Measurements from ENCODE around the gene DNAH17. TPM values are rescaled to one million over a fixed set of nuclear protein-coding genes. Genes with fewer than 3 reads are reported as not detected.

The DNAH17 gene
- total and polyA plus RNA-seq, 2 of the 13 experiments (the other 11 are each of a cell fraction or from before 2014, with no cell fraction given), result 0.86 to 1.6 TPM

DNA sequence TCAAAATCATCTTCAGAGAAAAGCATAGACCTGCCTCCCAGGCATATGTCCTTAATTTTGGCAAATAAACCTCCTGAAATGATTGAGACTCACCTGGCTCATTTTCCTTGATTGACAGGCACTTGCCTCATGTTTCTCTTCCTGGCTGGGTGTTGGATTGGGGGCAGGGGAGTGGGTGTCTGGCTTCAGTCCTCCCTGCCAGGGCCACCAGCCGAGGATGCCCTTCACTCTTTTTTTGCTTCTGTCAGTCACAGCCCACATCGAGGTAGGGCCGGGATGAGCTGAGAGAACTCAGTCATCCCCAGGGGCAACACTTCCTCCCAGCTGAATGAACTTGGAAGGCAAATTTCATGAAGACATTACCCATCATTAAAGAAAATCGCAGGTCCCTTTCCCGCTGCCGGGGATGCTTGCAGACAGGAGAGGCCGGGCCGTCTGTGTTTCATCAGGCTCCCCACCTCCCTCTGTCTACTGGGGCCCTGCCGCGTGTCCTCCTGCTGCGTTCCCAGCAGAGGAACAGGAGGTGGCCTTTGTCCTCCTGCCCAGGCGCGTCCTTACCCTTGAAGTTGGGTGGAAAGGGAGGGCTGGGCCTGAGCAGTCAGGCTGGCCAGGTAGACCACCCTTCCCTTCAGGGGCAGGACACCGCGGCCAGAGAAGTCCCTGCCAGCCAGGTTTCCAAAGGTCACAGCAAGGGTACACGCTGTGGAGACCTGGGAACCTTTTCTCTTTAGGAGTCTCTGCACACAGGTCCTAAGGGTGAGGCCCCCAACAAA, 11.2 kb upstream of the DNAH17 start (continued):
- TF ChIP-seq, protein P1, sequence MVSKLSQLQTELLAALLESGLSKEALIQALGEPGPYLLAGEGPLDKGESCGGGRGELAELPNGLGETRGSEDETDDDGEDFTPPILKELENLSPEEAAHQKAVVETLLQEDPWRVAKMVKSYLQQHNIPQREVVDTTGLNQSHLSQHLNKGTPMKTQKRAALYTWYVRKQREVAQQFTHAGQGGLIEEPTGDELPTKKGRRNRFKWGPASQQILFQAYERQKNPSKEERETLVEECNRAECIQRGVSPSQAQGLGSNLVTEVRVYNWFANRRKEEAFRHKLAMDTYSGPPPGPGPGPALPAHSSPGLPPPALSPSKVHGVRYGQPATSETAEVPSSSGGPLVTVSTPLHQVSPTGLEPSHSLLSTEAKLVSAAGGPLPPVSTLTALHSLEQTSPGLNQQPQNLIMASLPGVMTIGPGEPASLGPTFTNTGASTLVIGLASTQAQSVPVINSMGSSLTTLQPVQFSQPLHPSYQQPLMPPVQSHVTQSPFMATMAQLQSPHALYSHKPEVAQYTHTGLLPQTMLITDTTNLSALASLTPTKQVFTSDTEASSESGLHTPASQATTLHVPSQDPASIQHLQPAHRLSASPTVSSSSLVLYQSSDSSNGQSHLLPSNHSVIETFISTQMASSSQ (IDR thresholded peaks at IDR 0.05; ENCODE audit: low read depth), result no peak
- TF ChIP-seq, protein P1 (CRISPR knock-in tag; IDR thresholded peaks at IDR 0.05; ENCODE audit: borderline replicate concordance), result peak; percentile 26; the same call in 1 of the 2 replicates
- TF ChIP-seq NKX3-1 (CRISPR knock-in tag; IDR thresholded peaks at IDR 0.05) (no peak), SAFB2 (CRISPR knock-in tag; IDR thresholded peaks at IDR 0.05; ENCODE audit: borderline replicate concordance, low read depth) (peak; percentile 45; the same call in 1 of the 2 replicates), ZNF331 (CRISPR knock-in tag; IDR thresholded peaks at IDR 0.05) (peak; percentile 29; the same call in 1 of the 2 replicates), AGO1 (IDR thresholded peaks at IDR 0.05; ENCODE audit: low read depth, low read length, poor library complexity, severe bottlenecking) (no peak), HIVEP1 (CRISPR knock-in tag; IDR thresholded peaks at IDR 0.05) (peak; percentile 80), ZNF772 (CRISPR knock-in tag; IDR thresholded peaks at IDR 0.05) (peak; percentile 62; the same call in 1 of the 2 replicates), ZNF703 (CRISPR knock-in tag; IDR thresholded peaks at IDR 0.05; ENCODE audit: borderline replicate concordance) (no peak), BRD4 (CRISPR knock-in tag; IDR thresholded peaks at IDR 0.05) (peak; percentile 82), HOXA5 (CRISPR knock-in tag; IDR thresholded peaks at IDR 0.05) (no peak), ZNF253 (CRISPR knock-in tag; IDR thresholded peaks at IDR 0.05; ENCODE audit: borderline replicate concordance) (peak; percentile 3; the same call in 1 of the 2 replicates), REPIN1 (CRISPR knock-in tag; IDR thresholded peaks at IDR 0.05; ENCODE audit: borderline replicate concordance, low read depth) (no peak), MYNN (CRISPR knock-in tag; IDR thresholded peaks at IDR 0.05; ENCODE audit: low read depth) (no peak), NCOA5 (CRISPR knock-in tag; IDR thresholded peaks at IDR 0.05) (no peak), ZFP1 (CRISPR knock-in tag; IDR thresholded peaks at IDR 0.05) (no peak), PHF21A (CRISPR knock-in tag; IDR thresholded peaks at IDR 0.05) (peak; percentile 46; the same call in 1 of the 2 replicates)
- TF ChIP-seq, protein P2, sequence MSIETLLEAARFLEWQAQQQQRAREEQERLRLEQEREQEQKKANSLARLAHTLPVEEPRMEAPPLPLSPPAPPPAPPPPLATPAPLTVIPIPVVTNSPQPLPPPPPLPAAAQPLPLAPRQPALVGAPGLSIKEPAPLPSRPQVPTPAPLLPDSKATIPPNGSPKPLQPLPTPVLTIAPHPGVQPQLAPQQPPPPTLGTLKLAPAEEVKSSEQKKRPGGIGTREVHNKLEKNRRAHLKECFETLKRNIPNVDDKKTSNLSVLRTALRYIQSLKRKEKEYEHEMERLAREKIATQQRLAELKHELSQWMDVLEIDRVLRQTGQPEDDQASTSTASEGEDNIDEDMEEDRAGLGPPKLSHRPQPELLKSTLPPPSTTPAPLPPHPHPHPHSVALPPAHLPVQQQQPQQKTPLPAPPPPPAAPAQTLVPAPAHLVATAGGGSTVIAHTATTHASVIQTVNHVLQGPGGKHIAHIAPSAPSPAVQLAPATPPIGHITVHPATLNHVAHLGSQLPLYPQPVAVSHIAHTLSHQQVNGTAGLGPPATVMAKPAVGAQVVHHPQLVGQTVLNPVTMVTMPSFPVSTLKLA (IDR thresholded peaks at IDR 0.05), result no peak
- TF ChIP-seq, protein P3, sequence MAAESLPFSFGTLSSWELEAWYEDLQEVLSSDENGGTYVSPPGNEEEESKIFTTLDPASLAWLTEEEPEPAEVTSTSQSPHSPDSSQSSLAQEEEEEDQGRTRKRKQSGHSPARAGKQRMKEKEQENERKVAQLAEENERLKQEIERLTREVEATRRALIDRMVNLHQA (CRISPR knock-in tag; IDR thresholded peaks at IDR 0.05), result no peak
- TF ChIP-seq, protein P4, sequence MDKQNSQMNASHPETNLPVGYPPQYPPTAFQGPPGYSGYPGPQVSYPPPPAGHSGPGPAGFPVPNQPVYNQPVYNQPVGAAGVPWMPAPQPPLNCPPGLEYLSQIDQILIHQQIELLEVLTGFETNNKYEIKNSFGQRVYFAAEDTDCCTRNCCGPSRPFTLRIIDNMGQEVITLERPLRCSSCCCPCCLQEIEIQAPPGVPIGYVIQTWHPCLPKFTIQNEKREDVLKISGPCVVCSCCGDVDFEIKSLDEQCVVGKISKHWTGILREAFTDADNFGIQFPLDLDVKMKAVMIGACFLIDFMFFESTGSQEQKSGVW (CRISPR knock-in tag; IDR thresholded peaks at IDR 0.05; ENCODE audit: borderline replicate concordance), result no peak
- TF ChIP-seq, protein P5, sequence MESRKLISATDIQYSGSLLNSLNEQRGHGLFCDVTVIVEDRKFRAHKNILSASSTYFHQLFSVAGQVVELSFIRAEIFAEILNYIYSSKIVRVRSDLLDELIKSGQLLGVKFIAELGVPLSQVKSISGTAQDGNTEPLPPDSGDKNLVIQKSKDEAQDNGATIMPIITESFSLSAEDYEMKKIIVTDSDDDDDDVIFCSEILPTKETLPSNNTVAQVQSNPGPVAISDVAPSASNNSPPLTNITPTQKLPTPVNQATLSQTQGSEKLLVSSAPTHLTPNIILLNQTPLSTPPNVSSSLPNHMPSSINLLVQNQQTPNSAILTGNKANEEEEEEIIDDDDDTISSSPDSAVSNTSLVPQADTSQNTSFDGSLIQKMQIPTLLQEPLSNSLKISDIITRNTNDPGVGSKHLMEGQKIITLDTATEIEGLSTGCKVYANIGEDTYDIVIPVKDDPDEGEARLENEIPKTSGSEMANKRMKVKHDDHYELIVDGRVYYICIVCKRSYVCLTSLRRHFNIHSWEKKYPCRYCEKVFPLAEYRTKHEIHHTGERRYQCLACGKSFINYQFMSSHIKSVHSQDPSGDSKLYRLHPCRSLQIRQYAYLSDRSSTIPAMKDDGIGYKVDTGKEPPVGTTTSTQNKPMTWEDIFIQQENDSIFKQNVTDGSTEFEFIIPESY (CRISPR knock-in tag; IDR thresholded peaks at IDR 0.05), result no peak; the same call in 1 of the 2 replicates

Measured in HepG2 (cell line).